Measurements from ENCODE around the gene AVEN. TPM values are rescaled to one million over a fixed set of nuclear protein-coding genes. Genes with fewer than 3 reads are reported as not detected.

The AVEN gene
- polyA plus RNA-seq, 3 donors: 12.7 to 15.8 (median 15.6) TPM

- DNase-seq (ENCODE audit: extremely low read depth in 1 of 11, low read depth in 9 of 11, low spot score in 4 of 11): no peak
Measured at GRCh38 chr15:33874156-33874555, 164.8 kb downstream of the AVEN start.

- no peak for DNase-seq (ENCODE audit: extremely low read depth in 1 of 11, low read depth in 9 of 11, low spot score in 4 of 11)
Measured at GRCh38 chr15:33872416-33873106, 166.4 kb downstream of the AVEN start.

- DNase-seq (ENCODE audit: extremely low read depth in 1 of 11, low read depth in 9 of 11, low spot score in 4 of 11): no peak
Measured at GRCh38 chr15:33871980-33872379, 167.0 kb downstream of the AVEN start.

- DNase-seq (ENCODE audit: extremely low read depth in 1 of 11, low read depth in 9 of 11, low spot score in 4 of 11): no peak
Measured at GRCh38 chr15:33866101-33866737, 172.8 kb downstream of the AVEN start.

DNA sequence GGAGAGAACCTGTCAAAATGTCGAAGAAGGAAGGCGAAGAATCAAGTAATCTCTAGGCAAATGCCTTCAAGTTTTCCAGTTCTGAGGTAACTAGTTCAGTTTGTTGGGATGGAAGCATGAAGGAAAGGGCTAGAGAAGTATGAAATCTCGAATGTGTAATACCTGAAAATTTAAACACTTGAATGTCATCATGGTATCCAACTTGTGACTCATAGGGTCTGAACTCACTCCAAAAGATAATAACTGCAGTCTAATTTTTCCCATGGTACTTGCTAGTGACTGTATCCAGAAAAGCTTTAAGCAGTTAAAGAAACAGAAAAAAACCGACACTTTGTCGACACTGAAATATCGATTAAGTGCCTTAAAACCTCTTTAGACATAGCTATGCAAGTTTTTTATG is 173.6 kb downstream of the AVEN start:
- DNase-seq (ENCODE audit: extremely low read depth in 1 of 11, low read depth in 9 of 11, low spot score in 4 of 11): no peak

DNA sequence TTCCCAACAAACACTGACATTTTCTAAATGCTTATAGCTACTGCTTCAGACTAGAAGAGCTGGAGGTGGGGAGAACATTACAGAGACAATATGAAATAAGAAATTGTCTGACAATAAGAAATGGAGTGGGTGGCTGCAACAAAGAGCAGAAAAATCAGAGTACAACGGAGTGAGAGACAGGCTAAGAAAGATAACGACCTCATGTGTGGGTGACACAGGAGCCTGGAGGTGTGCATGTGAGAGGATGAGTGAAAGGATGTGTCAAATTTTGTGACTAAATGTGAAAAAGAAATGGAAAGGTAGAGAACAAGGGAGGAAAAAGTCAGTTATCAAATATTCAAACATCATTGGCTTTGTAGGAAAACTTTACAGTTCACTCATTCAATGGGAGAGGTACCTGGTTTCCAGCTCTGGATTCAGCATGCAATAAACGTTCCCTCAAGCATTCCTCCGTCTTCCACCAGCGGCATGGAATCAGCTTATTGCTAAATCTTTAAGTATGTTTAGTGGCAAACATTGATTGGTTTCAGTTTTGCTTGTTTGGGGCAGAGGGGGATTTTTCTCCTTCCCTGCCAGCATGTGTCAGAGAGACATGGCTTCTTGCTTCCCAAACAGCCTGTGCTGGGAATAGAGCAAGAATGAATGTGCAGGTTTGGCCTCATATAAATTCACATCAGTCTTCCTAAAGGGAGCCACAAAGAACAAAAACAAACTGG is 174.5 kb downstream of the AVEN start:
- DNase-seq (ENCODE audit: extremely low read depth in 1 of 11, low read depth in 9 of 11, low spot score in 4 of 11): no peak

DNA sequence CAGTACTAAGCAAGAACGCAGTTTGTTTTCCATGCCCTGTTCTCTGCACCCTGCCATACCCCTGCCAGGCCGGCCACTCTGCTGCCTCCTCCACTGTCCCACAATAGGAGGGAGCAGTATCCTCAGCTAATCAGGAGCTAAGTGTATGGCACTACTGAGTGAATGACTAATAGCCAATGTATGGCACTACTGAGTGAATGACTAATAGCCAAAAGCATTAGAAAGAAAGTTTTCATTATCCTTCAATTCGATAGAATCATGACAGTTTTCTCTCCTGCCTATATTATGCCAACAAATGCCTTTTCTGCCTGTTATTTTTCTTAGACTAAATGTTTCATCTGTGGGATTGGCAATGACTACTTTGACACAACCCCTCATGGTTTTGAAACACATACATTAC is 178.2 kb downstream of the AVEN start:
- DNase-seq (ENCODE audit: extremely low read depth in 1 of 11, low read depth in 9 of 11, low spot score in 4 of 11): no peak

DNA sequence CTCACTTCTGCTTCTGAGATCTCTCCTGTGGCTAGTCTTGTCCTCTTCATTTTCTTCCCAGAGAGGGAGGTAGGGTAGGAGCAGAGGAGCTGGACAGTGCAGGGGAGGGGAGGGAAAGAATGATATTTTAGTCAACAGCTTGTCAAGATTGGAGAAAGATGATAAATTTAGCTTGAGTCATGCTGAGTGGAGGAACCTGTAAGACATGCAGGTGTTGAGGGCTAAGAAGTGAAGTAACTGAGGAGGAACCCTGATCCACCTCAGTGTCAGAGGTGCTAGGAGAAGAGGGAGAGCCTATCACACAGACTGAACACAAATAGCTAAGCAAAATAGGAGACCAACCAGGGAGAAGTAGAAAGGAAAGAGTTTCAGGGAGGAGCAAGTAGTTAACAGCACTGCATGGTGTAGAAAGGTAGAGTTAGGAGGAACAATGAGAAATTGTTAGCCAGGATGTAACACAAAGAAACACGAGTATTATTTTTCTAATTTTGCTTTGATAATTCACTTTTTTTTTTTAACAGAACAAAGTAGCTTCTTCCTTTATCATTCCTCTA is 178.9 kb downstream of the AVEN start:
- no peak for DNase-seq (ENCODE audit: extremely low read depth in 1 of 11, low read depth in 9 of 11, low spot score in 4 of 11)

- DNase-seq (ENCODE audit: extremely low read depth in 1 of 11, low read depth in 9 of 11, low spot score in 4 of 11): no peak
Measured at GRCh38 chr15:33858836-33859235, 180.2 kb downstream of the AVEN start.

DNA sequence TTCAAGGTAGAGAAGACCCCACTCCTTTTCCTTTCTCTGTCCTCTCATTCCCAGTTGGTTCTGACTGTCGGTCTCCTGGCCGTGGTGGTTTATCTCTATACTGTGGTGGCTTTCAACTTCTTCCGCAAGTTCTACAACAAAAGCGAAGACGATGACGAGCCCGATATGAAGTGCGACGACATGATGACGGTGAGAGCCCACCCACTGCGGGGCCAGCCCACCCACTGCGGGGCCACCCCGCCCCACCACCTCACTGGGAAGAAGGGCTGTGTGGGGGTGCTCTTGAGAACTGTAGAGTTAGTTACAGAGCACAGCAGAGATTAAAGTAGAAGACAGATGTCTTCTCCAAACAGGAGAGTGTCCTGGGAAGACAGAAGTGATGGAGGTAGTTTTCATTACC is 181.3 kb downstream of the AVEN start:
- DNase-seq (ENCODE audit: extremely low read depth in 1 of 11, low read depth in 9 of 11, low spot score in 4 of 11): no peak

GRCh38 chr15:33852570-33852969 is 186.4 kb downstream of the AVEN start:
- DNase-seq (ENCODE audit: extremely low read depth in 1 of 11, low read depth in 9 of 11, low spot score in 4 of 11): no peak

DNA sequence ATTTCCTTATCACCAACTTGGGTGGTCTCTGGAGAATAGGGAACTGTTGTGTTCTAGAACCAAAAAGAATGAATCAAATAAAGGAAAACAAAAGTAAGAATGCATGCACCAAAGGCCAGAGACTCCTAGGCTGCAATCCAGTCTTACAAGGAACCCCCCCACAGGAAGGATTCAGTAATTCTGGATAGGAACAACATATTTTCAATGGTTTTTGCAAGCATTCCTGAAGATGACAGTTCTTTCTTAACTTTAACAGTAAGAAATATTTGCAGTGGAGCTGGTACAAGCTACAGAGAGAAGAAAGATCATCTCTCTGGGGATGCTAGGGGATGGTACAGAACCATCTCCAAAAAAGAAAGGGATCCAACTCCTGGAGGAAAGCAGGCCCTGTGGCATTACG is 186.9 kb downstream of the AVEN start:
- DNase-seq (ENCODE audit: extremely low read depth in 1 of 11, low read depth in 9 of 11, low spot score in 4 of 11): no peak

DNA sequence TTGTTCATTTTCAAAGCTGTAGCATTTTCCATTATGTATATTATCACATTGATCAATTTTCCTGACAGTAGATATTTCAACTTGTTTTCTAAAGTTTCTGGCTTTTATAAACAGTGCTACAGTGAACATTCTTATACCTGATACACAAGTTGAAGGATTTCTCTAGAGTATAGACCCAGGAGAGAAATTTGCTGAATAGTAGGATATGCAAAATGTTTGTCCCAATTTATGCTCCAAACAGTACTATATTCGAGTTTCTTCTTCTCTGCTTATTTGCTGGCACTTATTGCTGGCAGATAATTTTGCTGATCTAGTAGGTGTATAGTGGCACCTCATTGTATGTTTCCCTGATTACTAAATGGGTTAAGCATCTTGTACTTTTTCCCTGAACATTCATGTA is 187.9 kb downstream of the AVEN start:
- no peak for DNase-seq (ENCODE audit: extremely low read depth in 1 of 11, low read depth in 9 of 11, low spot score in 4 of 11)

DNA sequence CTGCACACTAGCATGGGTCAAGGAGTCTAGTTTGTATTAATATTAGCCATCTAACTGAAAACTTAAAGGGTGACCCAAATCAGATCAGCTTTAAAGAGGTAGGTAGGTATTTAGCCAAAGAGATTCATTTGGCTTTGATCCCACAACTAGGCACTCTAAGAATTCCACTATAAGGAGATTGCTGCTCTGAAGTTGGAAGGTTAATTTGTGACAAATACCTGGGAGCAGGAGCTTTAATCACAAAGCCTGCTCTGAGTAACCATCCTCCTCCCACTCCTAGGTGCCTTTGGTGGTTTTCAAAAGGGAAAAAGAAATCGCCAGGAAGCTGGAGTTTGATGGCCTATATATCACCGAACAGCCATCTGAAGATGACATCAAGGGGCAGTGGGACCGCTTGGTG is 191.0 kb downstream of the AVEN start:
- no peak for DNase-seq (ENCODE audit: extremely low read depth in 1 of 11, low read depth in 9 of 11, low spot score in 4 of 11)

- no peak for DNase-seq (ENCODE audit: extremely low read depth in 1 of 11, low read depth in 9 of 11, low spot score in 4 of 11)
Measured at GRCh38 chr15:33846862-33847261, 192.1 kb downstream of the AVEN start.

DNA sequence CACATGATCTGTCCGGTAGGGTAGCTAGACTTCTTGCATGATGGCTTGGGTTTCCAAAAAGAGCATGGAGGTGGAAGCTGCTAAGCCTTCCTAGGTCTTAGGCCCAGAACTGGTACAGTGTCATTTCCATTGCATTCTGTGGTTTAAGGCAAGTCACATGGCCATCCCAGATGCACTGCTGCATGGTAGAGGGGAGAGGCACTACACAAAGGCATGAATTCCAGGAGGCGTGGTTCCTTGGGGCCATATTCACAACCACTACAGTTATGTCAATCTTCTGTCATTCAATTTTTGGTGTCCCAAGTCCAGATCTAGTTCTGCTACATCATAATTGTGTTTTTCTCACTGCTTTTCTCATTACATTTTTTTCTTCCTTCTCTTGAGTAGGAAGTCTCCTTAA is 192.9 kb downstream of the AVEN start:
- DNase-seq (ENCODE audit: extremely low read depth in 1 of 11, low read depth in 9 of 11, low spot score in 4 of 11): no peak

GRCh38 chr15:33844597-33844996 is 194.4 kb downstream of the AVEN start:
- DNase-seq (ENCODE audit: extremely low read depth in 1 of 11, low read depth in 9 of 11, low spot score in 4 of 11): no peak

DNA sequence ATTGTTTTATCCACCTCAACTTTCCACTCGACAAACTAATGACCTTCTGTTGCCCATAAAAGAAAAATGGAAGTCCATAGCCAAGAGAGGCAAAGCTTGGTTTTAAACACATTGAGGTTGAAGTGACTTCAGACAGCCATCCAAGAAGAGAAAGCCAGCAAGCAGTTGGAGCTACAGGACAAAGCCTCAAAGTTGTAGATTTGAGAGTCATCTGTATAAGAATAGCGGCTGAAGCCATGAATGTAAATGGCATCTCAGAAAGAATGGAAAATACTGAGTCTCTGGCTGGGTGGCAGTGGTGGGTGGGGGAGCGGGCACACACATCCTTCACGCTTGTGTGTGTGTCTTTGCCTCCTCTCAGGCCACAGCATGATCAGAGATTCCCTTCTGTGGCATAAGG is 194.8 kb downstream of the AVEN start:
- no peak for DNase-seq (ENCODE audit: extremely low read depth in 1 of 11, low read depth in 9 of 11, low spot score in 4 of 11)

- no peak for DNase-seq (ENCODE audit: extremely low read depth in 1 of 11, low read depth in 9 of 11, low spot score in 4 of 11)
Measured at GRCh38 chr15:33840615-33841014, 198.4 kb downstream of the AVEN start.

DNA sequence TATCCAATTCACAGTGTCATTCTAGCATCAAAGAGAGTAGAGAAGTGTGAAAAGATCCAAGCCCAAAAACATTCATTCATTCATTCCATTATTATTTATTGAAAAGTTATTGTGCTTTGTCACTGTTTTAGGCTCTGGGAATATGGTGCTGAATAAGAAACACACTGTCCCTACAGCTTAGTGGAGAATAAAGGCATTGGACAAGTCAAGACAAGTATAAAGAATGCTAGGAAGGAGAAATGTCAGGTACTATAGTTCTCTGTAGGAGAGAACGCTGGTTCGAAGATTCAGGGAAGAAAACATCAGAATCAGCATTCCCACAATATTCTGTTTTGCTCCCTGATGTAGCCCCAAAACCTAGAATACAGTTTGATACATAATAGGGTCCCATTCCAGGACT is 199.5 kb downstream of the AVEN start:
- DNase-seq (ENCODE audit: extremely low read depth in 1 of 11, low read depth in 9 of 11, low spot score in 4 of 11): no peak

All from renal cortex interstitium (tissue), 11 donors.